HCEC 1CT (cell line): ENCODE data around the gene CDH22.
A peak's percentile ranks its signal among the peaks of the same experiment; 100 is the strongest.

Source experiments
- DNase-seq: peaks from one replicate; pipeline ENCODE4 v3.0.0-alpha.2; 2017

The CDH22 gene

DNA sequence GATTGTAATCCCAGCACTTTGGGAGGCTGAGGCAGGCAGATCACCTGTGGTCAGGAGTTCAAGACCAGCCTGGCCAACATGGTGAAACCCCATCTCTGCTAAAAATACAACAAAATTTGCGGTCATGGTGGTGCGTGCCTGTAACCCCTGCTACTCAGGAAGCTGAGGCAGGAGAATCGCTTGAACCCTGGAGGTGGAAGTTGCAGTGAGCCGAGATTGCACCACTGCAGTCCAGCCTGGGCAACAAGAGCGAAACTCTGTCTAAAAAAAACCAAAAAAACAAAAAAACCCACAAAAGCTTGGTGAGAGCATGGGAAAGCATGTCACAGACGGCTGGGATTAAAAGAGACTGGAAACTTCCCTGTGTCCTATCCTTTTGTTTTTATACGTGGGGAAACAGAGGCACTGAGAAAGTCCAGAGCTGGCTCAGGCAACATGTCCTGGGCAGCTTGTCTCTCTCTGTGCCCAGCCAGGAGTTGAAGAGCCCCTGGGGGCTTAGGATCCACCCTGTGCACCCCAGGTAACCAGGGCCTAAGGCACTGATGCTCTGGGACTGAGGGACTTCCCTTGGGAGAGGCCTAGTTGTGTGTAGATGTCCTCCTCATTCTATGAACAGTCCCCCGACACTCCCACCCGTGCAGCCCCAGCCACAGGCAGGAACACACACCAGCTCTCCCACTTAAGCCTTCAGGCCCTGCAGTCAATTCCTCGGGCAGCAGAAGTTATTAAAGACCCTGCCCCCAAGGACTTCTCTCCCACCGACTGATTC lies 174.2 kb downstream of the CDH22 start:
- DNase-seq, result no peak

DNA sequence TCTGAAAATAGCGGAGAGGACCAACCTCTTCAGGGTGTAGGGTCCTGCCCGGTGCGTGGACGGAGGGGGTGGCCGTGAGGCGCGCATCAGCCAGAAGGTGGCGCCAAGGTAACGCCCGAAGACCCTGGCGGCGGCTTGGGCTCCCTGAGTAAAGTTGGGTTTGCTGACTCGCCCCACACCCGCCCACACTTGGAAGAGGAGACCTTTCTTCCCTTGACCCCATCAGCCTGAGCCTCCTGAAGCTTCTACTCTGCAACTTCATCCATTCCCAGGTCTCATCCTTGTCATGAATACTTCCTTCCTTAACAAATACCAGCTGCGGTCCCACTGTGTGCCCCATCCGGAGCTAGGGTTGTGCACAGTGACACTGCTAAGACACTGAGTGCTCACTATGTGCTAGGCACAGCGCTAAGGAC lies 175.6 kb downstream of the CDH22 start:
- DNase-seq, result peak; percentile 50

DNA sequence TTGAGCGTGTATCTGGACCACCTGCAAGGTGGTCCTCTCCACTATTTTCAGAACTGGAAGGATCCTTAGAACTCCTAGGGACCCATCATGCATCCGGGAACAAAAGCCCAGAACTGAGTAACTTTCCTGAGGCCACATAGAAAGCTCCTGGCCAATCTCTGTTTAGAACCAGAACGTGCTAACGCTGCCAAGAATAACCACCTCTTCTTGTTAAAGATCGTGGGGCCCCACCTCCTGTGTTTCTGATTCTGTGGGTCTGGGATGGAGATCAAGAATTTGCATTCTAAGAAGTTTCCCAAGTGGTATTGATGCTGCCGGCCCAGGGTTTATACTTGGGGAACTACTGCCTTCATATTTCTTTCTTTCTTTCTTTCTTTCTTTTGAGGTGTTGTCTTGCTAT lies 176.9 kb downstream of the CDH22 start:
- DNase-seq, result no peak

DNA sequence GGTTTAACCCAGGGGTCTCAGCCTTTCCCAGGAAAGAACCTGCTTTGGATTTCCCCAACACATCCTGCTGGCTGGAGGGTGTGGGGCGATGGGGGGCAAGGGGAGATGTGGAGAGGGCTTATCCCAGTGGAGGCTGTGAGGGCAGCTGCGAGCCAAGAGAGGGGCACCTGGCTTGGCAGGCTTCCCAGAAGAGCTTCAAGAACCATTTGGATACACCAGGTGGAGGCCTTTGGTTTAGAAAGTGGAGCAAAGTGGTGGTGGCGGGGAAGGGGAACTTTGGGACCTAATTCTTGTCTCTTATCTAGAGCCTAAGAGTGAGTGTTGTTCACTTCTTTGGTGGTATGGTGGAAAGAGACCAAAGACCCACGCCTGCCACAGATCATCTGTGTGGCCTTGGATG lies 177.8 kb downstream of the CDH22 start:
- no peak for DNase-seq

DNA sequence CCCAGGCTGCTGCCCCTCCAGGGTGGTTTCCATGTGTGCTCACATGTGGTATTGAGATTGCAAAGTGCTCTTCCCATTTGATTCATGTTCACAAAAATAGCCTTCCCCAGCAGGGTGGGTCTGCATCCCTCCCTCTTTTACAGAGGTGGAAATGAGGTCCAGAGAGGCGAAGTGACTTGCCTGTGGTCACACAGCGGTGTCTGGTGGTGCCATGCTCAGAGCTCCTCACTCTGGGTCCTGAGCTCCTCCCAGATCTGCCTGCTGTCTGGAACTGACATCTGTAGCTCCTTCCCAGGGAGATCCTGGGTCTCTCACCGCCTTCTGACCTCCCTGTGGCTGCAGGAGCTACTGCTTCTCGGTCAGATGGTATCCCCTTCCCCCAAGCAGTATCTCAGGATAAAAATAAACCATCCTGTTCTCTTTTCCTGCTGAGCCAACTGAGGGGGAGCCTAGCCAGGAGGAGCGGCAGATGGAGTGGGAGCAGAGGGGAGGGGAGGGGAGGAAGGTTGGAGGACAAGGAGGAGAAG lies 178.3 kb downstream of the CDH22 start:
- DNase-seq, result no peak

DNA sequence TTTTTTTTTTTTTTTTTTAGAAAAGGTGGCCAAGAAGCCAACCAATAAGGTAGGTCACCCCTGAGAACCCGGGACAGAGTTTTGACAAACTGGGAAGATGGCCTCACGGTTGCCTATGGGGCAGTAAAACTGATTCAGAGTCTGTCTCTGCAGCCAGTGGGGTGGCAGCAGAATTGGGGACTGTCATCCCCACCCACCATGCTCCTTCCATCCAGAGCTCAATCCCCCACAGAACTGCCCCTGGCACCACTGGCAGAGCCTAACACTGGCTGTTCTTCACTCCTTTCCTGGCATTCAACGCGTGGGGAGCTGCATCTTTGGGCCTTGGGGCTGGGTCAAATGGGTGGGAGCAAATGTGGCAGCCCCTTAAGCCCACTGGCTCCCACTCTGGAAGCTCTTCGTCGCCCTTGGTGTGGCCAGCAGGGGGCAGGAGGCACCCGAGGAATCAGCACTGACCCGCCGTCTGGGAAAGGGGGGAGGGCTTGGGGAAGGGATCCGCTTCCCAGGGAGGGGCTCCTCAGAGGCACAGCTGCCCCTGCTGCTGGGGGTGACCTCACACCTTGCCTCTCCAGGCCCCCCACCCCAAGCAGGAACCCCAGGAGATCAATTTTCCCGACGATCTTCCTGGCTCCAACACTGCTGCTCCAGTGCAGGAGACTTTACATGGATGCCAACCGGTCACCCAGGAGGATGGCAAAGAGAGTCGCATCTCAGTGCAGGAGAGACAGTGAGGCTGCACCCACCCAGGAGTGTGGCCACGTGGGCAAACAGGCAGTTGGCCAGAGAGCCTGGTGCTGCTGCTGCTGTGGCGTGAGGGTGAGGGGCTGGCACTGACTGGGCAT lies 179.8 kb downstream of the CDH22 start:
- DNase-seq, result no peak

DNA sequence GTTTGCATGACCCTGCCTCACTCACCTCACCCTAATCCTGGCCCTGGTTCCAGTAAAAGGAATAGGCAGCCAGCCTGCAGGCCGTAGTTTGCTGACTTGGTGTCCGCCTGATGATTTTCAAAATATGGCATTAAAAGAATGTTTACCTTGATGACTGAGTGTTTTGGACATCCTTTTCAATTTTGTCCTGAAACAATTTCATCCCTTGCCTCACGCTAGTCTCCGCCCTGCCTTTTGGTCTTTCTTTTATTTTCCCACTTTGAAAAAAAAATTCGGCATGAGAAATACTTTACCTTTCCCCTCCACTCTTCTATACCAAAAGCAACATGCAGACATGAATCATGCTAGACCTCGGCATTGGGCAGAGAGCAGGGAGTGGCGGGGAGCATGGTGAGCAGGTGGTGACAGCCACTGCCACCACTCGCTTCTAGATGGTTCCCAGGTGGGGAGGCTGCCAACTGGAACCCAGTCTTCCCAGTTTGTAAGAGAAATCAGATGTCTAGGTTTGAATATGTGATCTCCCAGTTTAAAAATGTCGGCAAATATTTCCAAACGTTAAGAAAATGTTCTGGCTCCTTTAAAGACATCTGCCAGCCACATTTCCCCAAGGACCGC lies 180.8 kb downstream of the CDH22 start:
- no peak for DNase-seq

DNA sequence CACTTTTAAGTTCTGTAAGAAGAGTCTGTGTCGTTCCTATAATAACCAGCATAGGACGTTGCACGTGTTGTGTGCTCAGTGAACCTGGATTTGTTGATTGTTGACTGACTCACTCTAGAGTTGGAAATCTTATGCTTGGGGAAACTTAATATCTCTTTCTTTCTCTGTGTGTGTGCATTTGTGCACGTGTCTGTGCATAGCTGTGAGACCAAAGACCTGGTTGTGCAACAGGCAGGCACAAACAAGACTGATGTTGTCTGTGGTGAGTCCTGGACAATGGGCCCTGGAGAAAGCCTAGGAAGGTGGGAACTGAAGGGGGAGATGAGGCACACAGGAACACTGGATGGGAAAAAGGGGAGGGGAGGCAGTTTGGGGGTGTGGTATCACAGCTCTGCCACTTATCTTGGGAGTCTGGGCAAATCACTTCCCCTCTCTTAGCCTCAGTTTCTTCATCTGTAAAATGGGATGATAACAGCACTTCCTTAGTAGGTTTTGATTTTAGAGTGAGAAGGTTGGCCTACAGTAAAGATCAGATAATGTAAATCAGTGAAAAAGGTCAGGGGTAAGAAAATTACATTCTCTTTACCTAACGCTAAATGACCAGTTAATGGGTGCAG lies 181.8 kb downstream of the CDH22 start:
- DNase-seq, result no peak
